Measurements from ENCODE around the gene HELZ2. TPM values are rescaled to one million over a fixed set of nuclear protein-coding genes. Genes with fewer than 3 reads are reported as not detected.

HELZ2 gene
- total and polyA plus RNA-seq, 3 donors from 2014 or later, result 7.1 to 22.9 (median 13.5) TPM

DNA sequence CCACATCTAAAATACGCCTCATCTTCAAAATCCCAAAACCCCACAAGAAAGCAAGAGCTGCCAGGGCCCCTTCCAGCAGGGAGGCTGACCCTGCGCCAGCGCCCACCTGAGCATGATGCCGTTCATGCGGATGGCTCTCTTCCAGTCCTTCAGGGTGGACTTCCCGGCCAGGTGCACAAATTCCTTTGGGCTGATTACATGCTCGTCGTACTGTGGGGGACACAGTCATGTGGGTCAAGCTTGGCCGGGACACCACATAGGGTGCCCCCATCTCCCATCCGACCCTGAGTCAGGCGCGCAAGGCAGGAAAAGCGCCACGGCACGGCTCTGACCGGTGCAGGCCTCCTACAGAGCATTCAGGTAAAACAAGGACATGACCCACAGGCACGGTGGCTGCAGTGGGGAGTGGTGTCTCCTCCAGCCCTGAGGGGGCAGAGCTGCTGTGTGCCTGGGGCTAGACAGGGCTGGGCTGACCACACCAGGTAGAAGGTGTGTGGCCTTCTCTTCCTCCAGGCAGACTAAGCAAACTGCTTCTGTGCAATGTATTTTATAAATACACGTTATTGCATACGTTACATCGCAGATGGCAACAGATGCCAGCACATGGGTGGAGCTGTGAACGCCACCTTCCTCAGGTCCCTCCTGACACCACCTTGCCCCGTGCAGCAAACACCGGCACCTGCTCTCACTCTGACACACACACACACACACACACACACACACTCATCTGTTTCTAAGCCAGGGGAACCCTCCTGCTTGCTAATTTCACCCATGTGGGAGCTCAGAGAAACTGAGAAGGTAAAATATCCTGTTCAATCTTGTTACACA is 23.8 kb upstream of the HELZ2 start:
- Histone ChIP-seq H3K4me3 (no peak overlapping the region), H3K36me3 (ENCODE audit: low read depth, missing control alignments) (no peaks in the 10 kb centered on the region), H3K9me3 (no peaks in the 10 kb centered on the region), H3K27ac (no peak overlapping the region), H3K4me1 (no peaks in the 10 kb centered on the region), H3K27me3 (no peaks in the 10 kb centered on the region)
- 88 to 96% methylated on average over 8 to 23 of the region's 23 CpGs for WGBS, 2 donors
- DNase-seq, result no peak
- TF ChIP-seq CTCF (IDR thresholded peaks at IDR 0.05), result no peak
- intact Hi-C loops (cut with DNase I; ENCODE audit: low total_unique reads), result no loop called here

DNA sequence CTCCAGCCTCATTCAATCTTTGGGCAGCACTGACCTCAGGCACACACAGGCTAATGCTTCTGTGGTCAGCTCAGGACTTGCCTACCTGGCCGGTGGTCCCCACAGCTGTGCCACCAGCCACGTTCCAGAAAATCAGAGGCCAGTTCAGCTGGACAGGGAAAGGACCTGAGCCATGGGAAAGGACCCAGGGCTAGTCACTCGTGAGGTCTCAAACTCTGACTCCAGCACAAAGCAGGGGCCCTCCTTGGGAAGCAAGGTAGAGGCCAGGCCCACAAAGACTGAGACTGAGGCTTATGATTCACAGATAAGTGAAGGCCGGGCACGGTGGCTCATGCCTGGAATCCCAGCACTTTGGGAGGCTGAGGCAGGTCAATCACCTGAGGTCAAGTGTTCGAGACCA is 22.4 kb upstream of the HELZ2 start:
- H3K4me3 ChIP-seq, result no peak overlapping the region
- no peaks in the 10 kb centered on the region for H3K36me3 ChIP-seq (ENCODE audit: low read depth, missing control alignments)
- DNase-seq, result no peak
- no peak overlapping the region for H3K27ac ChIP-seq
- no peaks in the 10 kb centered on the region for H3K27me3 ChIP-seq
- intact Hi-C loops (cut with DNase I; ENCODE audit: low total_unique reads), result no loop called here
- TF ChIP-seq POLR2A (IDR thresholded peaks at IDR 0.05), result no peak
- TF ChIP-seq CTCF (IDR thresholded peaks at IDR 0.05), result no peak
- H3K9me3 ChIP-seq, result no peaks in the 10 kb centered on the region
- no peaks in the 10 kb centered on the region for H3K4me1 ChIP-seq
- WGBS, 2 donors, result 85 to 89% methylated on average over 4 to 6 of the region's 6 CpGs

DNA sequence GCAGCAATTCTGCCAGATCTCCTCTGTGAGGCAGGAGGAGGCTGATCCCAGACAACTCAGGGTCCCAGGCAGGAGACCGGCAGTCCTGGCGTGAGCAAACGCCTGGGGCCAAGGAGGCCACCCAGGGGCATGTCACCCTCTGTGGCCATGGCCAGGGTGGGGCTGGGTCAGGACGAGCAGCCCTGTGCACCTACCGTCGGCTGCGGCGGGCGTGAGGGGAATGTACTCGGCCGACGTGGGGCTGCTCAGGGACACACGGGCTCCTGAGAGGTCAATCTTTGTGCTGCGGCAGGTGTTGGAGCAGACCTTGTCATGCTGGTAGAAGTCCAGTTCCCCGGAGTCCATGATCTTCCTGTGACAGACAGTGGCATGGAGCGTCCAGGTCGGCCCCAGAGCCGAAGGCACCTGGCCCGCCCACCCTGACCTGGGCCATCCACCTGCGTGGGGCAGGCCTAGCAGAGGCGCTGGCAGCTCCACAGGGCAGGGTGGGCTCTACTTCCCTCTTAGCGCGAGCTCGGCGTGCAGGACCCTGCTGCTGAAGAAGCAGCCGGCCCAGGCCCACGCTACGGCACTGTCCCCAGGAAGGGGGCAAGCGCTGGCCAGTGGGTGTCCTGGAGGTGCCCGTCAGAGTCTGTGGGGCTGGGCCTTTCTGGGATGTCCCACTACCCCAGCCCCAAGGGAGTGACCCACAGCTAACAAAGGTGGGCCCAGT is 21.5 kb upstream of the HELZ2 start:
- H3K36me3 ChIP-seq (ENCODE audit: low read depth, missing control alignments), result no peaks in the 10 kb centered on the region
- TF ChIP-seq CTCF (IDR thresholded peaks at IDR 0.05), result no peak
- no peak for TF ChIP-seq POLR2A (IDR thresholded peaks at IDR 0.05)
- WGBS, 2 donors, result 86 to 96% methylated on average over 5 to 25 of the region's 30 CpGs
- H3K4me1 ChIP-seq, result no peaks in the 10 kb centered on the region
- H3K27ac ChIP-seq, result no peak overlapping the region
- intact Hi-C loops (cut with DNase I; ENCODE audit: low total_unique reads), result no loop called here
- H3K4me3 ChIP-seq, result no peak overlapping the region
- no peaks in the 10 kb centered on the region for H3K9me3 ChIP-seq
- no peaks in the 10 kb centered on the region for H3K27me3 ChIP-seq
- DNase-seq, result no peak

- Histone ChIP-seq H3K27ac (no peak overlapping the region), H3K4me3 (no peak overlapping the region), H3K4me1 (no peaks in the 10 kb centered on the region), H3K27me3 (no peaks in the 10 kb centered on the region), H3K36me3 (ENCODE audit: low read depth, missing control alignments) (no peaks in the 10 kb centered on the region), H3K9me3 (no peaks in the 10 kb centered on the region)
- TF ChIP-seq CTCF (IDR thresholded peaks at IDR 0.05) (no peak), POLR2A (IDR thresholded peaks at IDR 0.05) (no peak)
- 75 to 91% methylated on average over 5 to 10 of the region's 10 CpGs for WGBS, 2 donors
- no peak for DNase-seq
- intact Hi-C loops (cut with DNase I; ENCODE audit: low total_unique reads), result no loop called here
These were observed 20.1 kb upstream of the HELZ2 start for GRCh38 chr20:63594043-63594561.
